Astrocyte (in vitro differentiated cells and primary cell): ENCODE results near the gene BMPR1B. TPM values are rescaled to one million over a fixed set of nuclear protein-coding genes. Genes with fewer than 3 reads are reported as not detected.

Experiments
- DNase-seq: peaks from one replicate; pipeline ENCODE4 v3.0.0-alpha.2; 2010; ENCODE audit warnings: low read depth
- FAIRE-seq: peaks from 2 replicates; lab custom pipeline; 2011; peaks lifted over from hg19 to GRCh38; lab: Jason Lieb, UNC
- H2AFZ ChIP-seq: 2 replicates; pipeline ENCODE4 v1.6.0; 2012; ENCODE audit warnings: low read depth, low read length, inconsistent platforms
- H3K27ac ChIP-seq: 2 replicates; pipeline ENCODE4 v1.5.1; 2011; ENCODE audit warnings: low read depth, low read length, inconsistent platforms
- H3K27me3 ChIP-seq: 2 replicates; pipeline ENCODE4 v1.6.0; 2011; ENCODE audit warnings: low read length, inconsistent platforms; ENCODE audit not compliant: insufficient read depth
- H3K36me3 ChIP-seq: 2 replicates; pipeline ENCODE4 v1.5.1; 2011; ENCODE audit warnings: low read length, inconsistent platforms; ENCODE audit not compliant: insufficient read depth
- H3K4me1 ChIP-seq: 2 replicates; pipeline ENCODE4 v1.5.1; 2011; ENCODE audit warnings: low read length, inconsistent platforms; ENCODE audit not compliant: insufficient read depth
- H3K4me2 ChIP-seq: 2 replicates; pipeline ENCODE4 v1.6.0; 2012; ENCODE audit warnings: low read length, inconsistent platforms
- H3K4me3 ChIP-seq: 2 replicates; pipeline ENCODE4 v1.5.1; 2011; ENCODE audit warnings: low read depth, mild to moderate bottlenecking, low read length, inconsistent platforms; ENCODE audit not compliant: insufficient read depth
- H3K79me2 ChIP-seq: 2 replicates; pipeline ENCODE4 v1.6.0; 2012; ENCODE audit warnings: mild to moderate bottlenecking, low read length, inconsistent platforms; ENCODE audit not compliant: insufficient read depth
- H3K9ac ChIP-seq: 2 replicates; pipeline ENCODE4 v1.6.0; 2012; ENCODE audit warnings: mild to moderate bottlenecking, low read length, inconsistent platforms
- H3K9me3 ChIP-seq: 2 replicates; pipeline ENCODE4 v1.5.1; 2012; ENCODE audit warnings: low read depth, mild to moderate bottlenecking, low read length, inconsistent platforms; ENCODE audit not compliant: insufficient read depth
- H4K20me1 ChIP-seq: 2 replicates; pipeline ENCODE4 v1.6.0; 2012; ENCODE audit warnings: low read length, inconsistent platforms; ENCODE audit not compliant: insufficient read depth
- H3K27ac Mint-ChIP-seq: one replicate; pipeline ENCODE4 v1.8.0; 2021; ENCODE audit warnings: mild to moderate bottlenecking, mixed read lengths; ENCODE audit not compliant: unreplicated experiment
- H3K27me3 Mint-ChIP-seq: one replicate; pipeline ENCODE4 v1.8.0; 2021; ENCODE audit warnings: low read depth, mixed read lengths; ENCODE audit not compliant: unreplicated experiment
- H3K36me3 Mint-ChIP-seq: one replicate; pipeline ENCODE4 v1.8.0; 2021; ENCODE audit warnings: low read depth, mixed read lengths; ENCODE audit not compliant: unreplicated experiment
- H3K4me1 Mint-ChIP-seq: one replicate; pipeline ENCODE4 v1.8.0; 2021; ENCODE audit warnings: low read depth, mixed read lengths; ENCODE audit not compliant: unreplicated experiment
- H3K4me3 Mint-ChIP-seq: one replicate; pipeline ENCODE4 v1.8.0; 2021; ENCODE audit warnings: mild to moderate bottlenecking, moderate library complexity, mixed read lengths; ENCODE audit not compliant: unreplicated experiment
- H3K9me3 Mint-ChIP-seq: one replicate; pipeline ENCODE4 v1.8.0; 2021; ENCODE audit warnings: mild to moderate bottlenecking, mixed read lengths; ENCODE audit not compliant: unreplicated experiment
- EZH2 ChIP-seq: IDR thresholded peaks from 2 replicates; pipeline ENCODE4 v1.6.1; 2012; ENCODE audit warnings: mild to moderate bottlenecking, low read length, inconsistent platforms; ENCODE audit not compliant: insufficient read depth
- total RNA-seq: library from RNA; stranded (reverse); gene quantifications from 2 replicates; pipeline ENCODE4 v1.2.1, GENCODE V29; 2021
- TF ChIP-seq, protein P1 (sequence below): IDR thresholded peaks from 2 replicates; pipeline ENCODE4 v1.5.1; 2011; ENCODE audit warnings: low read depth, mild to moderate bottlenecking, inconsistent platforms, low read length, moderate library complexity; ENCODE audit not compliant: insufficient read depth

BMPR1B gene
- total RNA-seq, 1 donor from 2014 or later = 14.1 TPM

DNA sequence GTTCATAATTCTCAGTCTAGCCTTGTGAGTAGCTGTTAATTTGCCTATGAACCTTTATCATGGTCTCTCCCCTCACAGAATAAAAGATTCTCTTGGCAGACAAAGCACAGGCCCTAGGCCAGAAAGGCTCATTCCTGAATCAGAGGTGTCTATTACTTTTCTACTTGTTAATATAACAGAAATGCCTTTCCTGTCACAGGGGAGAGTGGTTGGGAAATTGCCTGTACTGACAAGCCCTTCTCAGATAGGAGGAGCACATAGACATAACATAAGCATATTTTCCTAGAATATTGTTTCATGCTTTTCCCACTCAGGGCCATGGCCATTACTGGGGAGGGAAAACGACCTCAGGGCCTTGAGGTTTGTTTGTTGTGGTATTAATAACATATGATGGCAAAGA, 308.3 kb downstream of the BMPR1B start:
- Histone ChIP-seq H3K79me2 (no peaks in the 10 kb centered on the region), H3K4me2 (no peak overlapping the region), H3K27ac (no peak overlapping the region), H3K4me3 (no peak overlapping the region), H3K4me1 (no peaks in the 10 kb centered on the region), H3K27me3 (no peaks in the 10 kb centered on the region), H3K9me3 (no peaks in the 10 kb centered on the region), H4K20me1 (no peaks in the 10 kb centered on the region), H3K9ac (no peak overlapping the region), H2AFZ (no peak overlapping the region), H3K36me3 (no peaks in the 10 kb centered on the region)
- Mint-ChIP-seq H3K9me3 (peaks cover 3% of the 10 kb centered on the region), H3K4me3 (no peak overlapping the region), H3K4me1 (peaks cover 10% of the 10 kb centered on the region), H3K27ac (no peak overlapping the region), H3K27me3 (no peaks in the 10 kb centered on the region), H3K36me3 (peaks cover 2% of the 10 kb centered on the region)
- TF ChIP-seq, protein P1, sequence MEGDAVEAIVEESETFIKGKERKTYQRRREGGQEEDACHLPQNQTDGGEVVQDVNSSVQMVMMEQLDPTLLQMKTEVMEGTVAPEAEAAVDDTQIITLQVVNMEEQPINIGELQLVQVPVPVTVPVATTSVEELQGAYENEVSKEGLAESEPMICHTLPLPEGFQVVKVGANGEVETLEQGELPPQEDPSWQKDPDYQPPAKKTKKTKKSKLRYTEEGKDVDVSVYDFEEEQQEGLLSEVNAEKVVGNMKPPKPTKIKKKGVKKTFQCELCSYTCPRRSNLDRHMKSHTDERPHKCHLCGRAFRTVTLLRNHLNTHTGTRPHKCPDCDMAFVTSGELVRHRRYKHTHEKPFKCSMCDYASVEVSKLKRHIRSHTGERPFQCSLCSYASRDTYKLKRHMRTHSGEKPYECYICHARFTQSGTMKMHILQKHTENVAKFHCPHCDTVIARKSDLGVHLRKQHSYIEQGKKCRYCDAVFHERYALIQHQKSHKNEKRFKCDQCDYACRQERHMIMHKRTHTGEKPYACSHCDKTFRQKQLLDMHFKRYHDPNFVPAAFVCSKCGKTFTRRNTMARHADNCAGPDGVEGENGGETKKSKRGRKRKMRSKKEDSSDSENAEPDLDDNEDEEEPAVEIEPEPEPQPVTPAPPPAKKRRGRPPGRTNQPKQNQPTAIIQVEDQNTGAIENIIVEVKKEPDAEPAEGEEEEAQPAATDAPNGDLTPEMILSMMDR = no peak
- no peak for TF ChIP-seq EZH2
- DNase-seq (no peak), FAIRE-seq (no peak)

- Histone ChIP-seq H3K27ac (no peak overlapping the region), H3K36me3 (no peaks in the 10 kb centered on the region), H3K9me3 (no peaks in the 10 kb centered on the region), H3K27me3 (no peaks in the 10 kb centered on the region), H2AFZ (no peak overlapping the region), H3K4me1 (no peaks in the 10 kb centered on the region), H3K79me2 (no peaks in the 10 kb centered on the region), H4K20me1 (no peaks in the 10 kb centered on the region), H3K4me3 (no peak overlapping the region), H3K4me2 (no peak overlapping the region), H3K9ac (no peak overlapping the region)
- Mint-ChIP-seq H3K27ac (no peak overlapping the region), H3K27me3 (no peaks in the 10 kb centered on the region), H3K4me1 (peaks cover 2% of the 10 kb centered on the region), H3K36me3 (peaks cover 4% of the 10 kb centered on the region), H3K9me3 (peaks cover 3% of the 10 kb centered on the region), H3K4me3 (no peak overlapping the region)
- TF ChIP-seq, protein P1 = no peak
- TF ChIP-seq EZH2 = no peak
- no peak for FAIRE-seq
- DNase-seq = no peak
Measured at GRCh38 chr4:95068401-95068800, 310.6 kb downstream of the BMPR1B start.

GRCh38 chr4:95068818-95069478, 311.2 kb downstream of the BMPR1B start:
- no peak overlapping the region for H3K27ac Mint-ChIP-seq
- H4K20me1 ChIP-seq = no peaks in the 10 kb centered on the region
- peaks cover 4% of the 10 kb centered on the region for H3K36me3 Mint-ChIP-seq
- H3K27ac ChIP-seq = no peak overlapping the region
- peaks cover 2% of the 10 kb centered on the region for H3K4me1 Mint-ChIP-seq
- no peaks in the 10 kb centered on the region for H3K36me3 ChIP-seq
- H3K4me1 ChIP-seq = no peaks in the 10 kb centered on the region
- H3K27me3 Mint-ChIP-seq = no peaks in the 10 kb centered on the region
- H3K4me2 ChIP-seq = no peak overlapping the region
- no peak overlapping the region for H3K4me3 ChIP-seq
- TF ChIP-seq EZH2 = no peak
- TF ChIP-seq, protein P1 = no peak
- FAIRE-seq (no peak), DNase-seq (no peak)
- no peak overlapping the region for H3K4me3 Mint-ChIP-seq
- no peak overlapping the region for H3K9ac ChIP-seq
- H3K9me3 ChIP-seq = no peaks in the 10 kb centered on the region
- H2AFZ ChIP-seq = no peak overlapping the region
- no peaks in the 10 kb centered on the region for H3K27me3 ChIP-seq
- no peaks in the 10 kb centered on the region for H3K9me3 Mint-ChIP-seq
- no peaks in the 10 kb centered on the region for H3K79me2 ChIP-seq
